Epithelial cell of esophagus (primary cell): ENCODE data around the gene ZNF593OS.

Experiments
- DNase-seq: peaks from one replicate; pipeline ENCODE4 v3.0.0; 2010; ENCODE audit warnings: low read depth
- H3K4me3 ChIP-seq: 2 replicates; pipeline ENCODE4 v1.5.1; 2011; ENCODE audit warnings: mild to moderate bottlenecking, low read length, control low read depth
- TF ChIP-seq, protein P1 (sequence below): IDR thresholded peaks from 2 replicates; pipeline ENCODE4 v1.5.1; 2011; ENCODE audit warnings: low read depth, mild to moderate bottlenecking, low read length, control low read depth, inconsistent platforms; ENCODE audit not compliant: insufficient read depth; ENCODE audit errors: missing control alignments

The ZNF593OS gene

DNA sequence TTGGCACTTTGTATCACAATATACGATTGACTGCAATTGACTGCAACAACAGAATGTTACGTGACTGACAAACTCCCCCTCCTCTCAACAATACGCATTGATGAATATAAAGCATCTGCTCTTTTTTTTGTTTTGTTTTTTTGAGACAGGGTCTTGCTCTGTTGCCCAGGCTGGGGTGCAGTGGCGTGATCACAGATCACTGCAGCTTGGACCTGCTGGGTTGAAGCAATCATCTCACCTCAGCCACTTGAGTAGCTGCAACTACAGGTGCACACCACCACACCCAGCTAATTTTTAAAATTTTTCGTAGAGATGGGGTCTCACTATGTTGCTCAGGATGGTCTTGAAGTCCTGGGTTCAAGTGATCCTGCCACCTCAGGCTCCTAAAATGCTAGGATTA, 41.1 kb upstream of the ZNF593OS start:
- TF ChIP-seq, protein P1, sequence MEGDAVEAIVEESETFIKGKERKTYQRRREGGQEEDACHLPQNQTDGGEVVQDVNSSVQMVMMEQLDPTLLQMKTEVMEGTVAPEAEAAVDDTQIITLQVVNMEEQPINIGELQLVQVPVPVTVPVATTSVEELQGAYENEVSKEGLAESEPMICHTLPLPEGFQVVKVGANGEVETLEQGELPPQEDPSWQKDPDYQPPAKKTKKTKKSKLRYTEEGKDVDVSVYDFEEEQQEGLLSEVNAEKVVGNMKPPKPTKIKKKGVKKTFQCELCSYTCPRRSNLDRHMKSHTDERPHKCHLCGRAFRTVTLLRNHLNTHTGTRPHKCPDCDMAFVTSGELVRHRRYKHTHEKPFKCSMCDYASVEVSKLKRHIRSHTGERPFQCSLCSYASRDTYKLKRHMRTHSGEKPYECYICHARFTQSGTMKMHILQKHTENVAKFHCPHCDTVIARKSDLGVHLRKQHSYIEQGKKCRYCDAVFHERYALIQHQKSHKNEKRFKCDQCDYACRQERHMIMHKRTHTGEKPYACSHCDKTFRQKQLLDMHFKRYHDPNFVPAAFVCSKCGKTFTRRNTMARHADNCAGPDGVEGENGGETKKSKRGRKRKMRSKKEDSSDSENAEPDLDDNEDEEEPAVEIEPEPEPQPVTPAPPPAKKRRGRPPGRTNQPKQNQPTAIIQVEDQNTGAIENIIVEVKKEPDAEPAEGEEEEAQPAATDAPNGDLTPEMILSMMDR, result no peak
- no peak for DNase-seq
- H3K4me3 ChIP-seq, result no peak overlapping the region

DNA sequence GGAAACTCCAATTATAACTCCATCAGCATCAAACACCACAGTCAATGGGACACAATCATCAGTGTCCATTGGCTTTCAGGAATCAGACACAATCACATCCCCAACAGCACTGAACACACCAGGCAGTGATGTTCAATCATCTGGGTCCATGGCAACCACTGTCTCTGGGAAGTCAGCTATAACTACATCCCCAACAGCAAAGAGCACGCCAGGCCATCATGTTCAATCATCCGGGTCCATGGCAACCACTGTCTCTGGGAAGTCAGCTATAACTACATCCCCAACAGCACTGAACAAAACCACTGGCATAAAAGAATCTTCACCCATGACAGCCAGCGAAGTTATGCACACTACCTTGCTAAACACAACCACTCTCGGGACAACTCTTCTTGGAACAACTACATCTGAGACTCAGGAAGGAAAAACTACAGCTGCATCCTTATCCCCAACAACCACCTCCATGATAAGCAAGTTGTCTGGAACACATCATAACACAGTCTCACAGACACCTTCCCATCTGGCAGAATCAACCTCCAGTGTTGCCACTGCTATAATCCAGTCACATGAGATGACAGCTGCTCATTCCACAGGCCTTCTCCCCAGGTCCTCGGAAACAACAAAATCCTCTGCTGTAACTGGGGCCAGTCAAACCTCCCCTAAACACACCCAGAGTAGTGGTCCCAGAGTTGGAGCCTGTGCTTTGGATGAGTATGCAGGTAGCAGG, 38.7 kb upstream of the ZNF593OS start:
- TF ChIP-seq, protein P1, result no peak
- DNase-seq, result no peak
- H3K4me3 ChIP-seq, result no peak overlapping the region

DNA sequence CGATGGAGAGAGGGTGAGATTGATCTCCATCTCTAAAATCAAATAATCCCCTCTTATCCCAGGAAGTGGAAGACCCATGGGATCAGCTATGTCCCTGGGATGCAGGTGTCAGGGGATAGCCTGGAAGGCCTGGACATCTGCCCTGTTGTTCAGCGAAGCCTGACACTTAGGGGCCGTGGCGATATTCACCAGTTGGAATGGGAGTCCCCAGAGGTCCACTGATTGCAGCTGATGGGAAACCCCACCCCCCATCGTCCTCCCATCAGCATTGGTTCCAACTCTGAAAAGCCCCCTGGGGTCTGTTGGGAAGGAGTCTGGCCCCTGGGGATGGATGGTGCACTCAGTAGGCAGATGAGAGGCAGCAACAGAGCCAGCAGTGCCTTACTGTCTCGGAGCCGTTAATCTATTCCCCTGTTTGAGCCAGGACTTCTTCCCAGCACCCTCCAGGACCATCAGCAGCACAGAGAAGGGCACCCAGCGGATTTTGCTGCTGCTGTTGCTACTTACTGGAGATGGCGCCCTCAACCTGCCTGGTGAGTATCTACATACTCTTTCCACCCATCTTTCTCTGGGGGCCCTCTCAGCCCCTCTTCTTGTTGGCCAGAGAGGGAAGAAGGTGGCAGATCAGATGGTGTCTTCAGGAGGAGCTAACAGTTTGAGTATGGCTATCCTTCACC, 32.1 kb upstream of the ZNF593OS start:
- no peak overlapping the region for H3K4me3 ChIP-seq
- no peak for DNase-seq
- TF ChIP-seq, protein P1, result no peak

DNA sequence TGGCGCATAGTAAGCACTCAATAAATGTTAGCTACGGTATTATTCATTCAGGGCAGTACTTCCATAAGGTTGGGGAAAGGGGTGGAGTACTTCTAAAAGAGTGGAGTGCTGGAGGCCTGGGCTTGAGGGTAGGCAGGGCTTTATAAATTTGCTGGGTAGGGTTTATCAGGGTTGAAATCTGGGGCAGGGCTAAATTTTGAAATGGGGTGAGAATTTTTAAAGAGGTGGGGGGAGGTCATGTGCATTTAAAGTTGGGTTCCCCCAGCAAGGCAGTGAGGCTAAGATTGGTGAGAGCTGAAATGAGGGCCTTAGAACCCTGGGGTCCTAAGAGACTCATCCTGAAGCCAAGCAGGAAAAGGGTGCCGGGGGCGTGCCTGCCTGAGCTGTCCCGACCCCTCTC, 28.8 kb upstream of the ZNF593OS start:
- H3K4me3 ChIP-seq, result no peak overlapping the region
- TF ChIP-seq, protein P1, result no peak
- no peak for DNase-seq

DNA sequence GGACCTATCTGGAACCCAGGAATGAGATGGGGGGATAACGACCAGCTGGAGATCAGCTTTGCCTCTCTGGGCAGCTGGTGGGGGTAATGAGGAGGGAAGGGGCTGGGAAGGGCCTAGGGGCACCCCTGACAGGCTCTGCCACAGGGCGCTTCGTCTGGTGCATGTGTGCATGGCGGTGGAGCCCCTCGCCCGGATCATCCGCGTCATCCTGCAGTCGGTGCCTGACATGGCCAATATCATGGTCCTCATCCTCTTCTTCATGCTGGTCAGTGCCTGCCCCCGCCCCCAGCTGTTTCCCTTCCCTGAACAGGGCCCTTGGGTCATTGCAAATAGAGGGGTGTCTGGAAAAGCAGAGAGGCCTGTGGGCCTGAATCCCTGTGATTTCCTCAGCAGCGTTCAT, 26.2 kb upstream of the ZNF593OS start:
- no peak overlapping the region for H3K4me3 ChIP-seq
- TF ChIP-seq, protein P1, result no peak
- DNase-seq, result no peak

DNA sequence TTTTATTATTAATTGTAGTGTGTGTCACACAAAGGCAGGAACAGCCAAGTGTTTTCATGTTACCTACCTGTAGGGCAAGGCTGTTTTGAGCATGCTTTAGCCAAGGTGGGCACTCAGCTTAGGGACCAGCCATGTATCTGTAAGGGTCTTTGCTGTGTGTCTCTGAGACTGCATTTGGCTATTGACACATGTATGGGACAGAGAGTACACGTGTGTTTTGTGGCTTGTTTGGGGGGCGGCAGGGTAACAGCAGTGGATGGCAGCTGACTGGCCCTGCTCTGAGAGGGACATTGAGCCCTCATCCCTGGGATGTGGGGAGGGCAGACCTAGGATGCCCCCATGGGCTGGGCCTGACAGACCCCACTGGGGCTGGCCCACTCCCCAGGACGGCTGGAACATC, 25.7 kb upstream of the ZNF593OS start:
- TF ChIP-seq, protein P1, result no peak
- H3K4me3 ChIP-seq, result no peak overlapping the region
- DNase-seq, result no peak
